Peyer's patch (tissue), 4 donors: ENCODE results near the gene RCL1. TPM values are rescaled to one million over a fixed set of nuclear protein-coding genes. Genes with fewer than 3 reads are reported as not detected.
A peak's percentile ranks its signal among the peaks of the same experiment; 100 is the strongest.

ENCODE experiments used
- DNase-seq, 3 donors: peaks; one replicate each; pipeline ENCODE4 v3.0.0-alpha.2; 2017 to 2019
- H3K27ac ChIP-seq, 4 donors: fragments of 200-600 bp; sonication (generic); one replicate each; pipeline ENCODE4 v1.5.1; 2016 to 2019
- H3K27me3 ChIP-seq, 2 donors: fragments of 200-600 bp; sonication (generic); one replicate each; pipeline ENCODE4 v1.5.1; 2019
- H3K36me3 ChIP-seq, 3 donors: fragments of 200-600 bp; sonication (generic); one replicate each; pipeline ENCODE4 v1.5.1; 2016 to 2019
- H3K4me1 ChIP-seq, 4 donors: fragments of 200-600 bp; sonication (generic); one replicate each; pipeline ENCODE4 v1.5.1; 2016 to 2019
- H3K4me3 ChIP-seq, 4 donors: fragments of 200-600 bp; sonication (generic); 1 replicate in 3 of 4; 2 replicates in 1 of 4; pipeline ENCODE4 v1.5.1; 2016 to 2019; ENCODE audit warnings: mild to moderate bottlenecking in 1 of 4
- H3K9me3 ChIP-seq, 4 donors: fragments of 200-600 bp; sonication (generic); one replicate each; pipeline ENCODE4 v1.5.1; 2016 to 2019; ENCODE audit warnings: mild to moderate bottlenecking in 1 of 4
- POLR2A ChIP-seq, 2 donors: fragments of 450-650 bp; IDR thresholded peaks; one replicate each; pipeline ENCODE4 v1.5.1; 2017; ENCODE audit warnings: antibody characterized with exemption in 2 of 2, mild to moderate bottlenecking in 2 of 2, moderate library complexity in 2 of 2
- total RNA-seq, 4 donors: library from RNA; depleted of rRNA; stranded (reverse); fragments of >200 nt; gene quantifications; one replicate each; pipeline ENCODE4 v1.1.0, GENCODE V29; 2016
- TF ChIP-seq, protein P1 (sequence below), 6 experiments: fragments of 450-650 bp in 4 of 6; fragments of 200-600 bp in 2 of 6; sonication (generic) in 1 of 6; IDR thresholded peaks; one replicate each; pipeline ENCODE4 v1.5.1; 2017 to 2019; ENCODE audit warnings: antibody characterized with exemption in 6 of 6, mild to moderate bottlenecking in 3 of 6, moderate library complexity in 1 of 6

The RCL1 gene
- total RNA-seq, 4 donors from 2014 or later = 7.4 to 28.1 (median 19.5) TPM

DNA sequence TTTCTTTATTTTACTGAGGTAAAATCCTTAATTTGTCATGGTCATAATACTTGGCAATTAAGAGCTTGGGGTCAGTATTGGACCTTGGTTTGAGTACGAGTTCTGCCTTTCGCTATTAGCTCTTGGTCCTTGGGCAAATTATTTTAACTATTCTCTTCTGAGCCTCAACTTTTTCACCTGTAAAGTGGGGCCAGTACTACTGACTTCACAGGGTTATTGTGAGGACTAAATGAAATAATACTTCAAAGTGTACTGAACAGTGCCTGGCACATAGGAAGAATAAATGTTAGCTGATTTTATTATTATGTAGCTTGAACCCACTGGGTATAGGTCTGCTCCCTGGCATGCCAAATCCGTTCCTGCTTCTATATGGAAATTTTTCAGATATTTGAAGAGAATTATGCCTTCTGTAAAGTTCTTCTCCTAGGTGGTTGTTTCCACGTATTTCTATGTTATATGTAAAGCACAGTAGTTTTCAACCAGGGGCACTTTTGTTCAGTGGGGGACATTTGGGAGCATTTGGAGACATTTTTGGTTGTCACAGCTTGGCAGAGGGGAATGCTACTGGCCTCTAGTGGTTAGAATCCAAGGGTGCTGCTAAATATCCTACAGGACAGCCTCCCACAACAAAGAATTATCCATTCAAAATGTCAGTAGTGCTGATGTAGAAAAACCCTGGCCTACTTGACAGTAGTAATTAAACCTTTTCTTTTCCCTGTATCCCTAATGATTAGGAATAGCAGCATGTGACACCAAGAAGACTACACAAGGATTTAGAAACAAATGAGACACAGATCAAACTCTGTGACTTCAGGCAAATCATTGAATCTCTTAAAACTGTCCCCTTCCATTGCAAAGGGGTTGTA lies 4.5 kb downstream of the RCL1 start:
- Histone ChIP-seq H3K36me3 (no peaks in the 10 kb centered on the region), H3K4me3 (no peak overlapping the region), H3K4me1 (peaks cover 0 to 11% (median 3%) of the 10 kb centered on the region in 4 donors), H3K27me3 (no peaks in the 10 kb centered on the region), H3K27ac (no peak overlapping the region), H3K9me3 (no peaks in the 10 kb centered on the region)
- no peak for DNase-seq
- TF ChIP-seq POLR2A (IDR thresholded peaks at IDR 0.05) = no peak
- TF ChIP-seq, protein P1, sequence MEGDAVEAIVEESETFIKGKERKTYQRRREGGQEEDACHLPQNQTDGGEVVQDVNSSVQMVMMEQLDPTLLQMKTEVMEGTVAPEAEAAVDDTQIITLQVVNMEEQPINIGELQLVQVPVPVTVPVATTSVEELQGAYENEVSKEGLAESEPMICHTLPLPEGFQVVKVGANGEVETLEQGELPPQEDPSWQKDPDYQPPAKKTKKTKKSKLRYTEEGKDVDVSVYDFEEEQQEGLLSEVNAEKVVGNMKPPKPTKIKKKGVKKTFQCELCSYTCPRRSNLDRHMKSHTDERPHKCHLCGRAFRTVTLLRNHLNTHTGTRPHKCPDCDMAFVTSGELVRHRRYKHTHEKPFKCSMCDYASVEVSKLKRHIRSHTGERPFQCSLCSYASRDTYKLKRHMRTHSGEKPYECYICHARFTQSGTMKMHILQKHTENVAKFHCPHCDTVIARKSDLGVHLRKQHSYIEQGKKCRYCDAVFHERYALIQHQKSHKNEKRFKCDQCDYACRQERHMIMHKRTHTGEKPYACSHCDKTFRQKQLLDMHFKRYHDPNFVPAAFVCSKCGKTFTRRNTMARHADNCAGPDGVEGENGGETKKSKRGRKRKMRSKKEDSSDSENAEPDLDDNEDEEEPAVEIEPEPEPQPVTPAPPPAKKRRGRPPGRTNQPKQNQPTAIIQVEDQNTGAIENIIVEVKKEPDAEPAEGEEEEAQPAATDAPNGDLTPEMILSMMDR (IDR thresholded peaks at IDR 0.05) = peak; percentile 26 to 66 (median 55)

DNA sequence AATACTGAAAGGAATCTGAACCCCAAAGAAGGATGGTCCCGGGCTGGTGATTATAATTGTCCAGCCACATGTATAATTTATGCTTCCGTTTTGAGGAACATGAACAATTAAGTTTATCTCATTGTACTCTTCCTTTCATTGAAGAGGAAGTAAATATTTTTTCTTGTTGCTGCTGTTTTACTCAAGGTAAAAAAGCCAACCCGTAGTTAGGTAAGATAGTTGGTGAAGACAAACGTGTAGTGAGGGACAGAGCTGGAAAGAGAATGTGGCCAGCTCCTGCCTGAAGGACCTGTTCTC lies 5.1 kb downstream of the RCL1 start:
- peaks cover 0 to 11% (median 3%) of the 10 kb centered on the region in 4 donors for H3K4me1 ChIP-seq
- TF ChIP-seq, protein P1 (IDR thresholded peaks at IDR 0.05) = no peak
- TF ChIP-seq POLR2A (IDR thresholded peaks at IDR 0.05) = no peak
- no peaks in the 10 kb centered on the region for H3K9me3 ChIP-seq
- no peak overlapping the region for H3K4me3 ChIP-seq
- no peak overlapping the region for H3K27ac ChIP-seq
- DNase-seq = no peak
- no peaks in the 10 kb centered on the region for H3K27me3 ChIP-seq
- H3K36me3 ChIP-seq = no peaks in the 10 kb centered on the region

DNA sequence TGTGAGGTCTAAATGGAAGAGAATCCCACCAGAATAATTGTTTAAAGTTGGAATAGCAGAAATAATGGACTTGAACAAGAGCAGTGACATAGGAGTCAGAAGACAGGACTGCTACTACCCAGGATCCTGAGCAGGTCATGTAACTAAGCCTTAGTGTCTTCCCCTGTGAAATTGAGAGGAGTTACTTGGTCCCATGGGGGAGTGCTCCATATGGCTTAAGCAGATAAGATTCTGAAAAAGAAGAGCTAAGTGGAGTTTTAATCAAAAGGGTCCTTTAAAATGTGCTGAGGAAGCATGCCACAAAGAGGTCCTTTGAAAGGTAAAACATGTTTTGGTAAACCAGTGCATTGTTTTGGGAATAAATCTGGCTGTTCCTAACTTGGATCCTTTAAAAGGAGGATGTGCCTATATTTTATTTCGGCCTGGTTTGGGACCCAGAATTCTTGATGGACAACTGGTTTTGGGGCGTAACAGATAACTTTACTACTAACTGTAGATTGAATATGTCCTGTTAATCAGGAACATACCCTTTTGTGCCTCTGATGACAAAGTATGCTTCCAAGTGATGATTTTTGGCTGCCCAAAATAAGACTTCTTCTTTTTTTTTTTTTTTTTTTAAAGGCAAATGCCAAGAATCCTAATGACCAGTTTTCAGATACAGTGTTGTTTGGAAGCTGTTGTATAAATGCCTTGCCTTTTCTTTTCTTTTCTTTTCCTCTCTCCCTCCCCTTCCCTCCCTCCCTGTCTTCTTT lies 5.7 kb downstream of the RCL1 start:
- peaks cover 0 to 9% (median 3%) of the 10 kb centered on the region in 4 donors for H3K4me1 ChIP-seq

DNA sequence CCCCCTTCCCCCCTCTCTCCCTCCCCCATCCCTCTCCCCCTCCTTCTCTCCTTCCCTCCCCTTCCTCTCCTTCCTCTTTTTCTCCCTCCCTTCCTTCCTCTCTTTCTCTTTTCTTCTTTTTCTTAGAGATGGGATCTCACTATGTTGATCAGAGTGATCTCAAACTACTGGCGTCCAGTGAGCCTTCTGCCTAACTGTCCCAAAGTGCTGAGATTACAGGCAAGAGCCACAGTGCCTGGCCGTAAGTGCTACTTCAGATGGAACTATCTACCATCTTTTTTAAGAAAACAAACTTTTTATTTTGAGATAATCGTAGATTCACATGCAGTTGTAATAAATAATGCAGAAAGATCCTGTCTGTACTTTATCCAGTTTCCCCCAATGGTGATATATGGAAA lies 6.3 kb downstream of the RCL1 start:
- H3K27me3 ChIP-seq = no peaks in the 10 kb centered on the region
- no peaks in the 10 kb centered on the region for H3K36me3 ChIP-seq
- peaks cover 0 to 4% (median 1%) of the 10 kb centered on the region in 4 donors for H3K4me1 ChIP-seq
- TF ChIP-seq POLR2A (IDR thresholded peaks at IDR 0.05) = no peak
- TF ChIP-seq, protein P1 (IDR thresholded peaks at IDR 0.05) = no peak
- H3K9me3 ChIP-seq = no peaks in the 10 kb centered on the region
- DNase-seq = no peak
- no peak overlapping the region for H3K27ac ChIP-seq
- no peak overlapping the region for H3K4me3 ChIP-seq

More for the DNA sequence above, 5.7 kb downstream of the RCL1 start:
- TF ChIP-seq POLR2A (IDR thresholded peaks at IDR 0.05) = no peak
- TF ChIP-seq, protein P1 (IDR thresholded peaks at IDR 0.05) = no peak
- DNase-seq = no peak
- Histone ChIP-seq H3K9me3 (no peaks in the 10 kb centered on the region), H3K27me3 (no peaks in the 10 kb centered on the region), H3K36me3 (no peaks in the 10 kb centered on the region), H3K27ac (no peak overlapping the region), H3K4me3 (no peak overlapping the region)

DNA sequence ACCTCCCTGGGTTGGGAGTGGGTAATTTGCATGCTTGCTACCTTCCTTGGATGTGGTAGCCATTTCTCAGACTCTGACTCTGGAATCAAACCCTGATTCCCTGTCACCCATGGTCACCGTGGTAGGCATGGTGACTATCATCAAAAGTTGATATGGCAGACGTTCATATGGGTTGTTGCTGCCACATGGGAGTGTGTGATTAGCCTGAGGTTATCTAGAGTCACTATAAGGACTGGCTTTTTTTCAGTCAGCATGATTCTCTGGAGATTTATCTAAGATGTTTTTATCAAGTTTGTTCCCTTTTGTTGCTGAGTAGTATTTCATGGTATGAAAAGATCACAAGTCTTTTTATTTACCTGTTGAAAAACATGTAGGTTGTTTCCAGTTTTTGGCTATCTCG lies 7.0 kb downstream of the RCL1 start:
- no peak overlapping the region for H3K27ac ChIP-seq
- H3K9me3 ChIP-seq = no peaks in the 10 kb centered on the region
- no peak overlapping the region for H3K4me3 ChIP-seq
- H3K4me1 ChIP-seq = no peaks in the 10 kb centered on the region
- no peak for DNase-seq
- no peaks in the 10 kb centered on the region for H3K27me3 ChIP-seq
- no peaks in the 10 kb centered on the region for H3K36me3 ChIP-seq
- no peak for TF ChIP-seq POLR2A (IDR thresholded peaks at IDR 0.05)
- TF ChIP-seq, protein P1 (IDR thresholded peaks at IDR 0.05) = no peak
